ENCODE measurements around the gene SETX.

- TF ChIP-seq POLR2A (IDR thresholded peaks at IDR 0.05; ENCODE audit: extremely low read depth, insufficient read length), result no peak
- TF ChIP-seq CTCF (IDR thresholded peaks at IDR 0.05; ENCODE audit: low read depth, low read length), result no peak
- TF ChIP-seq MYC (IDR thresholded peaks at IDR 0.05; ENCODE audit: low read depth, low read length), result no peak
Observed at GRCh38 chr9:132228062-132228461, 126.7 kb downstream of the SETX start.
